Measurements from ENCODE around the gene TBRG4.

The TBRG4 gene

GRCh38 chr7:45153233-45153632 is 41.7 kb upstream of the TBRG4 start:
- POLR2A ChIA-PET: no interaction called here
- no peak for DNase-seq (ENCODE audit: low read depth, low spot score)
- TF ChIP-seq CTCF (IDR thresholded peaks at IDR 0.05; ENCODE audit: insufficient read depth, low read length, missing control alignments): no peak
- CTCF ChIA-PET: interaction anchor here (0.7 to 9.8 kb wide), 8 partner anchors 8 to 705 kb away, joined by 3 to 141 read pairs (median 4); no protein-coding TSS in a partner anchor
- no peak overlapping the region for H3K4me3 ChIP-seq (ENCODE audit: low read depth, low read length)

- ChIA-PET POLR2A (no interaction called here), CTCF (interaction anchor here (1.0 to 9.8 kb wide), 4 partner anchors 8 to 112 kb away, joined by 3 to 141 read pairs (median 6); no protein-coding TSS in a partner anchor)
- TF ChIP-seq CTCF (IDR thresholded peaks at IDR 0.05; ENCODE audit: insufficient read depth, low read length, missing control alignments): no peak
- DNase-seq (ENCODE audit: low read depth, low spot score): no peak
- H3K4me3 ChIP-seq (ENCODE audit: low read depth, low read length): no peak overlapping the region
These were observed 40.5 kb upstream of the TBRG4 start for GRCh38 chr7:45151967-45152366.

DNA sequence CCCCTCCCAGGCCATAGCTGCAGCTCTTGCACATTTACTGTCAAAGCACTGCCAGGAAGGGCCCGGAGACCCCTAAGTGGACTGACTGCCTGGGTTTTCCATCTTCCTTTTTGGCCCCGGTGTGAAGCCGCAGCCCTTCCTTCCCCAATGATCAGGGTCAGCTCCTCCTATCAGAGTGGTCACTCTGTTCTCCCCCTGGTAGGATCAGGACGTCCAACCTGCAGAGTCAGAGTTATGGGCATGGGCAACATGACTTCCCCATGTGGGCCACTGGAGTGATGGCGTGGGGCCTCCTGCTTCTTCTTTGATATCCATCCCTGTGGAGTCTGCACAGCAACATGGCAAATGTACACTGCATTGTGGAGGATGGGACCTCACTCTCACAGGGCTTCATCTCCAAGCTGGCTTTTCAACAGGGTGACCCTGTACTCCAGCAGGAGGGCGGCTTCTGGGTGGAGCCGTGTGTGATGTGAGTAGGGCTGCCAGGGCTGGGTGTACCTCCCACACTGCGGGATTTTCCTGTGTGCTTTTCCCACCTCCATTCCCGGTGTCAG is 39.7 kb upstream of the TBRG4 start:
- no peak for TF ChIP-seq CTCF (IDR thresholded peaks at IDR 0.05; ENCODE audit: insufficient read depth, low read length, missing control alignments)
- ChIA-PET CTCF (interaction anchor here (9.8 kb wide), 1 partner anchor 106 kb away, joined by 141 read pairs; no protein-coding TSS in a partner anchor), POLR2A (no interaction called here)
- no peak overlapping the region for H3K4me3 ChIP-seq (ENCODE audit: low read depth, low read length)
- no peak for DNase-seq (ENCODE audit: low read depth, low spot score)

- ChIA-PET CTCF (interaction anchor here (1.2 to 9.8 kb wide), 2 partner anchors 107 to 110 kb away, joined by 3 to 141 read pairs; no protein-coding TSS in a partner anchor), POLR2A (no interaction called here)
- H3K4me3 ChIP-seq (ENCODE audit: low read depth, low read length): no peak overlapping the region
- TF ChIP-seq CTCF (IDR thresholded peaks at IDR 0.05; ENCODE audit: insufficient read depth, low read length, missing control alignments): no peak
- DNase-seq (ENCODE audit: low read depth, low spot score): no peak
These were observed 38.7 kb upstream of the TBRG4 start for GRCh38 chr7:45150199-45150598.

DNA sequence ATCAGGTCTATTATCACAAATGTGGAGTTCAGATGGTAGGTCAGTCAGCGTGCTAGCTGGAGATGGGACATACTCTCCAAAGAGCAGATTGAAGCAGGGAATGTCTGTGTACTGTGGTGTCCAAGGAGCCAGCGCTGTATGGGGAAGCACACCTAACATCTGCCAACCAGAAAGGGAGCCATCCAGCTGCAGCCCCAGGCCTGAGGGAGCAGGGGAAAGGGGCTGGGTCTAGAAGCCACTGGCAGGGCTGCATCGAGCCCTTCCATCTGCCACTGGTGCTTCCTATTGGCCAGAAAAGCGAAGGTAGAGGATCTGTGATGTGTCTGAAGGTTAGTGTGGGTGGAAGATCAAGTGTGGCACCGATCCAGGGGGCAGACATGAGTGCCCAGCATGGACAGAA is 38.1 kb upstream of the TBRG4 start:
- POLR2A ChIA-PET: no interaction called here
- DNase-seq (ENCODE audit: low read depth, low spot score): no peak
- no peak for TF ChIP-seq CTCF (IDR thresholded peaks at IDR 0.05; ENCODE audit: insufficient read depth, low read length, missing control alignments)

DNA sequence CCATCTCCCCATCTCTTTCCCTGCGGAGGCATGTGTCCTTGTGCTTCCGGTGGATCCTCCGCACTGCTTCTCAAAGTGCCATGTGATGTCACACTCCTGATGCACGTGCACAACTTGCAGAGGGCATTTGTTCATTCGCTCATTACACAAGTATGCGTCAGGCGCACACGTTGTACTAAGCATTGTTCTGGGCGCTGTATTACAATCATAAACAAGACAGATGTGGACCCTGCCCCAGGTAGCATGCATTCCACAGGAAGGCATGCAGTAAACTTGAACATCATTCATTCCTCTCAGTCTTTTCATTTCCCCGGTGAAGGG is 37.1 kb upstream of the TBRG4 start:
- no peak for TF ChIP-seq CTCF (IDR thresholded peaks at IDR 0.05; ENCODE audit: insufficient read depth, low read length, missing control alignments)
- POLR2A ChIA-PET: no interaction called here
- CTCF ChIA-PET: interaction anchor here (1.2 to 1.7 kb wide), 3 partner anchors 11 to 112 kb away, joined by 3 to 6 read pairs (median 5); no protein-coding TSS in a partner anchor

More for the DNA sequence above, 38.1 kb upstream of the TBRG4 start:
- CTCF ChIA-PET: interaction anchor here (1.2 kb wide), 1 partner anchor 111 kb away, joined by 3 read pairs; no protein-coding TSS in a partner anchor
- H3K4me3 ChIP-seq (ENCODE audit: low read depth, low read length): no peak overlapping the region

More for the DNA sequence above, 37.1 kb upstream of the TBRG4 start:
- no peak for DNase-seq (ENCODE audit: low read depth, low spot score)
- no peak overlapping the region for H3K4me3 ChIP-seq (ENCODE audit: low read depth, low read length)
